ENCODE data around the gene ATP8A2. TPM values are rescaled to one million over a fixed set of nuclear protein-coding genes. Genes with fewer than 3 reads are reported as not detected.

Gene ATP8A2
- total RNA-seq, 4 donors from 2014 or later: 0.20 to 1.1 (median 0.59) TPM

DNA sequence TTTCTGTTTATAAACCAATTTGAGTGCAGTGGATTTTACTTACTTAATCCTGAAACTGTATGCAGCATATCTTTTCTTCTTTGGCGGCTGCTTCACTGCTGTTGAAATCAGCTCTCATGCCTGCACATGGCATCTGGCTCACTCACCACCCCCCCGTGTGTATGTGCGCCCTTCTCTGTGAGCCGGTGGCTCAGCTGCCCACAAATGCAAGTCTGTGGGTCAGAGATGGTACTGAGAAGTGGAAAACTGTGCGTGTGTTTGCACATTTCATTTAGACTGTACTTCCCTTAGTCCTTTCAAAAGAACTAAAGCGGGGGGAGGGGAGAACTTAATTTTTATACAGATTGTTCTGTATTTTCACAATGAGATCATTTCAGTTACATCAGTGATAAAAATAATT is 372.4 kb downstream of the ATP8A2 start:
- TF ChIP-seq POLR2AphosphoS5 (IDR thresholded peaks at IDR 0.05): no peak
- TF ChIP-seq CTCF (IDR thresholded peaks at IDR 0.05): no peak
- TF ChIP-seq EP300 (IDR thresholded peaks at IDR 0.05; ENCODE audit: low read depth): no peak
- TF ChIP-seq POLR2A (IDR thresholded peaks at IDR 0.05): no peak
- intact Hi-C loops (cut with DNase I; ENCODE audit: low total_unique reads): no loop called here
- no peak for DNase-seq
- Histone ChIP-seq H3K4me1 (no peaks in the 10 kb centered on the region), H3K27me3 (no peaks in the 10 kb centered on the region), H3K4me3 (no peak overlapping the region), H3K27ac (no peak overlapping the region), H3K9me3 (no peaks in the 10 kb centered on the region), H3K36me3 (no peaks in the 10 kb centered on the region)
- in situ Hi-C loops (cut with MboI; ENCODE audit: low pct_ligation_motif_present in 1 of 4, low pct_unique_long_range_greater_than_20kb in 1 of 4, low sequenced_read_pairs in 3 of 4): no loop called here
- 66 to 80% methylated on average over 3 to 6 of the region's 6 CpGs for WGBS, 2 donors (ENCODE audit: low coverage in 1 of 2)

- Histone ChIP-seq H3K36me3 (no peaks in the 10 kb centered on the region), H3K27ac (no peak overlapping the region), H3K4me3 (no peak overlapping the region), H3K9me3 (no peaks in the 10 kb centered on the region), H3K27me3 (no peaks in the 10 kb centered on the region), H3K4me1 (no peaks in the 10 kb centered on the region)
- TF ChIP-seq EP300 (IDR thresholded peaks at IDR 0.05; ENCODE audit: low read depth): no peak
- no peak for TF ChIP-seq CTCF (IDR thresholded peaks at IDR 0.05)
- intact Hi-C loops (cut with DNase I; ENCODE audit: low total_unique reads) (no loop called here), in situ Hi-C loops (cut with MboI; ENCODE audit: low pct_ligation_motif_present in 1 of 4, low pct_unique_long_range_greater_than_20kb in 1 of 4, low sequenced_read_pairs in 3 of 4) (no loop called here)
- WGBS, 2 donors (ENCODE audit: low coverage in 1 of 2): 77 to 78% methylated on average over 1 to 3 of the region's 3 CpGs
- no peak for DNase-seq
These were observed 374.4 kb downstream of the ATP8A2 start for GRCh38 chr13:25746131-25746530.

- 53% methylated on average over 8 of the region's 8 CpGs; no CpG with 5 or more reads in 1 of the 2 donors for WGBS, 2 donors (ENCODE audit: low coverage in 1 of 2)
- Histone ChIP-seq H3K9me3 (no peaks in the 10 kb centered on the region), H3K4me1 (peaks cover 0 to 13% (median 9%) of the 10 kb centered on the region in 4 donors), H3K36me3 (no peaks in the 10 kb centered on the region), H3K27ac (no peak overlapping the region), H3K4me3 (no peak overlapping the region), H3K27me3 (no peaks in the 10 kb centered on the region)
- DNase-seq: peak; percentile 35
- TF ChIP-seq CTCF (IDR thresholded peaks at IDR 0.05): no peak
- no peak for TF ChIP-seq POLR2AphosphoS5 (IDR thresholded peaks at IDR 0.05)
- TF ChIP-seq EP300 (IDR thresholded peaks at IDR 0.05; ENCODE audit: low read depth): no peak
- TF ChIP-seq POLR2A (IDR thresholded peaks at IDR 0.05): no peak
- intact Hi-C loops (cut with DNase I; ENCODE audit: low total_unique reads) (no loop called here), in situ Hi-C loops (cut with MboI; ENCODE audit: low pct_ligation_motif_present in 1 of 4, low pct_unique_long_range_greater_than_20kb in 1 of 4, low sequenced_read_pairs in 3 of 4) (no loop called here)
These were observed 381.3 kb downstream of the ATP8A2 start for GRCh38 chr13:25752957-25753551.

DNA sequence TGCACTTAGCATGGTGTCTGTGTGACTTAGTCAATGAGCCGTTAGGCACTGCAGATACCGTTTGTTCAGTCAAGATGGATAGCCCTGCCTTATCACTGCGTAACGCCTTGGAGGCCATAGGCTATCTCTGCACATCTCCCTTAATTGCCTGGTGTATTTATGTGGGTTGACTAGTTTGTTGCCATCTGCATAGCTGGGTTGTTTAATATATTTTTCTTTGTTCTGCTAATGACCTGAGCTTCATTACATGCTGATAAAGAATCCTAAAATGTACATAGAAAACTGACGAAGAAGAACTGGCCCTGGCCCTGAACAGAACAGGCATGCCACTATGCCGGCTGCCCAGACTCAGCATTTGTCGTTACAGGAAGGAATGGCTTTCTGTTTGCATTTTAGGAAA is 382.2 kb downstream of the ATP8A2 start:
- WGBS, 2 donors (ENCODE audit: low coverage in 1 of 2): 76 to 77% methylated on average over 6 to 7 of the region's 7 CpGs
- no peaks in the 10 kb centered on the region for H3K9me3 ChIP-seq

More for the DNA sequence above, 382.2 kb downstream of the ATP8A2 start:
- H3K27ac ChIP-seq: no peak overlapping the region
- intact Hi-C loops (cut with DNase I; ENCODE audit: low total_unique reads): no loop called here
- peaks cover 0 to 13% (median 9%) of the 10 kb centered on the region in 4 donors for H3K4me1 ChIP-seq
- H3K27me3 ChIP-seq: no peaks in the 10 kb centered on the region
- TF ChIP-seq CTCF (IDR thresholded peaks at IDR 0.05): no peak
- TF ChIP-seq POLR2A (IDR thresholded peaks at IDR 0.05): no peak
- no peak for TF ChIP-seq POLR2AphosphoS5 (IDR thresholded peaks at IDR 0.05)
- TF ChIP-seq EP300 (IDR thresholded peaks at IDR 0.05; ENCODE audit: low read depth): no peak
- in situ Hi-C loops (cut with MboI; ENCODE audit: low pct_ligation_motif_present in 1 of 4, low pct_unique_long_range_greater_than_20kb in 1 of 4, low sequenced_read_pairs in 3 of 4): no loop called here
- no peaks in the 10 kb centered on the region for H3K36me3 ChIP-seq
- H3K4me3 ChIP-seq: no peak overlapping the region
- DNase-seq: no peak

Measured in transverse colon (tissue), 4 donors.